ENCODE data around the gene ZC3H18.
A peak's percentile ranks its signal among the peaks of the same experiment; 100 is the strongest.

The ZC3H18 gene

DNA sequence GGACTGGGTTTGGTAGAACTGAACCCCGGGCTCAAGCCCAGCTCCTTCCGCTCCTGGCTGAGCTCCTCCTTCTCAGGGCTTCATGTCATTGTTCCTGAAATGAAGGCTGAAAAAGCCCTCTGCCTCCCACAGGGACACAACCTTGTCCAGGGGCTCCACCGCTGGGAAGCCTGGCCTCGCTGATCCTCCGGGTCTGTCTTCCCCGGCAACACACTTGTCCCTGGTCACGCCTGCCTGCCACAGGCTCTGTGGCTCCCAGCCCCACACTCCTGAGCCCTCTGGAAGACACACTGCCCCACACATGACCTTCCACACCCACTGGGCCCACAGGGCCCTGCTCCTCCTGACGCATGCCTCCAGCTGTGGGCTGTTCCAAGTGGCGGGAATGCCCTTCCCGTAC lies 18.0 kb upstream of the ZC3H18 start:
- DNase-seq, result no peak

GRCh38 chr16:88552815-88553214 lies 17.4 kb upstream of the ZC3H18 start:
- DNase-seq, result no peak

- DNase-seq, result no peak
These were observed 16.5 kb upstream of the ZC3H18 start for GRCh38 chr16:88553739-88554138.

GRCh38 chr16:88554711-88555264 lies 15.4 kb upstream of the ZC3H18 start:
- no peak for DNase-seq

DNA sequence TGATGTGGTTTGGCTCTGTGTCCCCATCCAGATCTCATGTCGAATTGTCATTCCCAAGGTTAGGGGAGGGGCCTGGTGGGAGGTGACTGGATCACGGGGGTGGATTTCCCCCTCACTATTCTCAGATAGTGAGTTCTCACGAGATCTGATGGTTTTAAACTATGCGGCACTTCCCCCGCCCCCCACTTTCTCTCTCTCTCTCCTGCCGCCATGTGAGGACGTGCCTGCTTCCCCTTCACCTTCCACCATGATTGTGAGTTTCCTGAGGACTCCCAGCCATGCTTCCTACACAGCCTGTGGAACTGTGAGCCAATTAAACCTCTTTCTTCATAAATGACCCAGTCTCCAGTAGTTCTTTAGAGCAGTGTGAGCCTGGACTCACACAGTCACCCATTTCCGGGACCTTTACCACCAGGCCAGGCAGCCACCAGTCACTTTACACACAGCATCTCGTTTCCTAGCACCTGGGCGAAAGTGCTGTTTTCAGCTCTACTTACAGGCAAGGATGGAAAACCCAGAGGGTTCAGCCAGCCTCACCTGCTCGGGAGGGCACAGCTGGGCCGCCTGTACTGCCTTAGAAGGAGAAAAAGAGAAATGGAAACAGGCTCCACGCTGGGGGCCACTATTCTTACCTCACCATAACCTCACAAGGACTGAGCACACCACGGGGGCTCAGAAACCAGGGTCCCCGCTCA lies 13.8 kb upstream of the ZC3H18 start:
- no peak for DNase-seq

GRCh38 chr16:88558457-88559442 lies 11.5 kb upstream of the ZC3H18 start:
- DNase-seq, result peak; percentile 83

GRCh38 chr16:88560714-88561484 lies 9.3 kb upstream of the ZC3H18 start:
- DNase-seq, result no peak

- peak; percentile 63 for DNase-seq
These were observed 8.5 kb upstream of the ZC3H18 start for GRCh38 chr16:88561485-88562359.

DNA sequence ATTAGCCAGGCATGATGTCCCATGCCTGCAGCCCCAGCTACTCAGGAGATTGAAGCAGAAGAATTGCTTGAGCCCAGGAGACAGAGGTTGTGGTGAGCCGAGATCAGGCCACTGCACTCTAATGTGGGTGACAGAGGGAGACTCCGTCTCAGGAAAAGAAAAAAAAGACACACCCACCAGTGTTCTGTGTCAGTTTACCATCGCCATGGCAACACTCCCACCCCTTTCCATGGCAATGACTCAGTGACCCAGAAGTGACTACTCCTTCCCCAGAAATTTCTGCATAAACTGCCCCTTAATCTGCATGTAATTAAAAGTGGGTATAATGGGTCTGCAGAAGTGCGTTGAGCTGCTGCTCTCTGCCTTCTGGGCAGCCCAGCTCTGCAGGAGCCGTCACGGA lies 4.0 kb upstream of the ZC3H18 start:
- DNase-seq, result no peak

- DNase-seq, result no peak
These were observed 1.2 kb upstream of the ZC3H18 start for GRCh38 chr16:88568710-88569613.

GRCh38 chr16:88569614-88569984 lies 604 bp upstream of the ZC3H18 start:
- DNase-seq, result no peak

DNA sequence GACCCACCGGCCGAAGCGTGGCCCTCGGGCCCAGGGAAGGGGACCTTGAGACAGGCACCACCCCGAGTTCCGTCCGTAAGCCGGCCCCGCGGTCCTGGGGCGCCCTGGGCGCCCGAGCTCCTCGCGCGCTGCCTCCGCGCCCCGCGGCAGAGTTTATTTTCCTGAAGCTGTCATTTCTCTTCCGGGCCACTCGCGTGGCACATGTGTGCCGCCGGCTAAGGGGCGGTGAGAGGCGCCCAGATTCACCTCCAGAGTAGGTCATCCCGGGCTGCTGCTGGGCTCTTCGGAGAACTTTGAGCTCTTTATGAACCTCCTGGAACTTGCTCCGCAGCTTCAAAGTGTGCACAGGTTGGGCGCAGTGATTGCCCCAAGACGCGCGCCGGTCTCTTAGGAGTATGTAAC lies 489 bp downstream of the ZC3H18 start:
- DNase-seq, result peak; percentile 49

- no peak for DNase-seq
These were observed 5.0 kb downstream of the ZC3H18 start for GRCh38 chr16:88575251-88575650.

- DNase-seq, result no peak
These were observed 6.1 kb downstream of the ZC3H18 start for GRCh38 chr16:88576307-88576706.

GRCh38 chr16:88577166-88577565 lies 7.0 kb downstream of the ZC3H18 start:
- no peak for DNase-seq

DNA sequence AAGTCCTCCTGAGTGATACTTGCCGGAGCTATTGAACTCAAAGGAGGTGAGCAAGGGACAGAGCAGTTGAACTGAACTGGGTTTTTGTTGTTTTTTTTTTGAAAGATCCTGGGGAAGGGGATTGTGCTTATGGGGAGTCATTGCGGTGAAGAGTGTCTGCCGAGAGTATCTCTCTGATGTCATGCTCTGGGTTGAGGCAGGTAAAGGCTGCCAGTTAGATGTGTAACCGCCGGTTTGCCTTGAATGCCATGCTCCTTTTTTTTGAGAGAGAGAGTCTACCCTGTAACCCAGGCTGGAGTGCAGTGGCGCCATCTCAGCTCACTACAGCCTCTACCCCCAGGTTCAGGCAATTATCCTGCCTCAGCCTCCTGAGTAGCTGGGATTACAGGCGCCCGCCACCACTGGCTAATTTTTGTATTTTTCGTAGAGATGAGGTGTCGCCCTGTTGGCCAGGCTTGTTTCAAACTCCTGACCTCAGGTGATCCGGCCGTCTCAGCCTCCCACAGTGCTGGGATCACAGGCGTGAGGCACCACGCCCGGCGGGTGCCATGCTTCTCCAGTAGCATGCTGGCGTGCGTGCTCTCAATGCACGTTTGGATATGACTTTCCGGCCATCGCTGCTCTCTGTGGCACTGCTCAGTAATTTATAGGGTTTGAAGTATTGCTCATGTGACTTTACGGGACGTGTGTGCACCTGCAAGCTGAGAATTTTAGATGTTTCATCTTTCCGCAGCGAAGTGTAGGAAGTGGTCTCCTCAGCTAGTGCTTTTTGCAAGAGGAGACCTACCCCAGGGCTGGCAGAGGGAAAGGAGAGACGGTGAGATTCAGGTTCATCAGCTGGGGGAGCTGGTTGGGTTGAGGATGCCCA lies 8.5 kb downstream of the ZC3H18 start:
- DNase-seq, result no peak

GRCh38 chr16:88580371-88580770 lies 10.2 kb downstream of the ZC3H18 start:
- no peak for DNase-seq

GRCh38 chr16:88581033-88581432 lies 10.8 kb downstream of the ZC3H18 start:
- DNase-seq, result no peak

GRCh38 chr16:88582912-88583575 lies 12.8 kb downstream of the ZC3H18 start:
- DNase-seq, result no peak
